ENCODE data around the gene ADAMTS13. TPM values are rescaled to one million over a fixed set of nuclear protein-coding genes. Genes with fewer than 3 reads are reported as not detected.
A peak's percentile ranks its signal among the peaks of the same experiment; 100 is the strongest.

ADAMTS13 gene
- total and polyA plus RNA-seq, 10 donors, result 1.1 to 4.8 (median 2.7) TPM

GRCh38 chr9:133440874-133441273 lies 18.7 kb downstream of the ADAMTS13 start:
- Histone ChIP-seq H3K27me3 (replicated peaks in 1 of 7) (no peaks in the 10 kb centered on the region), H3K4me1 (peaks cover 0 to 14% (median 1%) of the 10 kb centered on the region in 6 donors), H3K27ac (peak overlapping the region; percentile 6 to 80 (median 64)), H3K4me3 (no peak overlapping the region), H3K9me3 (no peaks in the 10 kb centered on the region), H3K36me3 (no peaks in the 10 kb centered on the region)
- 67 to 87% (median 74%) methylated on average over 12 of the region's 12 CpGs for WGBS, 5 donors
- intact Hi-C loops (cut with DNase I; ENCODE audit: low total_unique reads), result no loop called here
- TF ChIP-seq POLR2AphosphoS5 (IDR thresholded peaks at IDR 0.05) (peak; percentile 33 to 77 (median 77)), CTCF (IDR thresholded peaks at IDR 0.05 in 8 of 11, conservative IDR thresholded peaks at IDR 0.05 in 3 of 11) (no peak)
- DNase-seq, result peak; percentile 87

- H3K9me3 ChIP-seq, result no peaks in the 10 kb centered on the region
- DNase-seq, result no peak
- TF ChIP-seq POLR2AphosphoS5 (IDR thresholded peaks at IDR 0.05) (no peak), CTCF (IDR thresholded peaks at IDR 0.05 in 8 of 11, conservative IDR thresholded peaks at IDR 0.05 in 3 of 11) (no peak), POLR2A (IDR thresholded peaks at IDR 0.05) (no peak)
- no peaks in the 10 kb centered on the region for H3K27me3 ChIP-seq (replicated peaks in 1 of 7)
- intact Hi-C loops (cut with DNase I; ENCODE audit: low total_unique reads), result no loop called here
- peaks cover 0 to 14% (median 1%) of the 10 kb centered on the region in 6 donors for H3K4me1 ChIP-seq
- 44 to 73% (median 68%) methylated on average over 5 of the region's 5 CpGs for WGBS, 5 donors
- no peaks in the 10 kb centered on the region for H3K36me3 ChIP-seq
- no peak overlapping the region for H3K4me3 ChIP-seq
- peak overlapping the region in 6 of 8 donors; percentile 61 to 80 (median 70) for H3K27ac ChIP-seq
Measured at GRCh38 chr9:133441571-133441970, 19.4 kb downstream of the ADAMTS13 start.

DNA sequence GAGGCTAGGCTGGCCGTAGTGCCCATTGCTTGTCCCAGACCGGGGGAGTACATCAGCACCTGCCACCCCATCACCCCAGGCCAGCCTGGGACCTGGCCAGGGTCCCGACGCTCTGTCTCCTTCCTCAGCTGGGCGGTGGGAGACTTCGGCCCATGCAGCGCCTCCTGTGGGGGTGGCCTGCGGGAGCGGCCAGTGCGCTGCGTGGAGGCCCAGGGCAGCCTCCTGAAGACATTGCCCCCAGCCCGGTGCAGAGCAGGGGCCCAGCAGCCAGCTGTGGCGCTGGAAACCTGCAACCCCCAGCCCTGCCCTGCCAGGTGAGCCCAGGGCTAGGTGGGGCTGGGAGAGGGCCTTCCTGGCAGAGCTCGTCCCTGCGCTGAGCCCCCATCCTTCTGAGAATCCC lies 21.1 kb downstream of the ADAMTS13 start:
- H3K4me3 ChIP-seq, result no peak overlapping the region
- no peaks in the 10 kb centered on the region for H3K9me3 ChIP-seq
- WGBS, 5 donors, result 85 to 96% (median 94%) methylated on average over 2 to 15 of the region's 15 CpGs; no CpG with 5 or more reads in 1 of the 5 donors
- H3K4me1 ChIP-seq, result peaks cover 0 to 14% (median 1%) of the 10 kb centered on the region in 6 donors
- DNase-seq, result no peak
- no peak for TF ChIP-seq CTCF (IDR thresholded peaks at IDR 0.05 in 8 of 11, conservative IDR thresholded peaks at IDR 0.05 in 3 of 11)
- no peak for TF ChIP-seq POLR2AphosphoS5 (IDR thresholded peaks at IDR 0.05)
- TF ChIP-seq POLR2A (IDR thresholded peaks at IDR 0.05), result no peak
- H3K27me3 ChIP-seq (replicated peaks in 1 of 7), result no peaks in the 10 kb centered on the region
- intact Hi-C loops (cut with DNase I; ENCODE audit: low total_unique reads), result no loop called here
- no peaks in the 10 kb centered on the region for H3K36me3 ChIP-seq
- H3K27ac ChIP-seq, result no peak overlapping the region

GRCh38 chr9:133443982-133444381 lies 21.8 kb downstream of the ADAMTS13 start:
- intact Hi-C loops (cut with DNase I; ENCODE audit: low total_unique reads), result no loop called here
- H3K9me3 ChIP-seq, result no peaks in the 10 kb centered on the region
- no peak overlapping the region for H3K27ac ChIP-seq
- H3K36me3 ChIP-seq, result no peaks in the 10 kb centered on the region
- peaks cover 0 to 14% (median 1%) of the 10 kb centered on the region in 6 donors for H3K4me1 ChIP-seq
- WGBS, 5 donors, result 82 to 94% (median 84%) methylated on average over 7 to 8 of the region's 8 CpGs
- no peak overlapping the region for H3K4me3 ChIP-seq
- no peaks in the 10 kb centered on the region for H3K27me3 ChIP-seq (replicated peaks in 1 of 7)
- TF ChIP-seq CTCF (IDR thresholded peaks at IDR 0.05 in 8 of 11, conservative IDR thresholded peaks at IDR 0.05 in 3 of 11), result no peak
- TF ChIP-seq POLR2A (IDR thresholded peaks at IDR 0.05), result no peak
- no peak for TF ChIP-seq POLR2AphosphoS5 (IDR thresholded peaks at IDR 0.05)
- DNase-seq, result no peak
